ENCODE measurements around the gene MAML2.

The MAML2 gene

DNA sequence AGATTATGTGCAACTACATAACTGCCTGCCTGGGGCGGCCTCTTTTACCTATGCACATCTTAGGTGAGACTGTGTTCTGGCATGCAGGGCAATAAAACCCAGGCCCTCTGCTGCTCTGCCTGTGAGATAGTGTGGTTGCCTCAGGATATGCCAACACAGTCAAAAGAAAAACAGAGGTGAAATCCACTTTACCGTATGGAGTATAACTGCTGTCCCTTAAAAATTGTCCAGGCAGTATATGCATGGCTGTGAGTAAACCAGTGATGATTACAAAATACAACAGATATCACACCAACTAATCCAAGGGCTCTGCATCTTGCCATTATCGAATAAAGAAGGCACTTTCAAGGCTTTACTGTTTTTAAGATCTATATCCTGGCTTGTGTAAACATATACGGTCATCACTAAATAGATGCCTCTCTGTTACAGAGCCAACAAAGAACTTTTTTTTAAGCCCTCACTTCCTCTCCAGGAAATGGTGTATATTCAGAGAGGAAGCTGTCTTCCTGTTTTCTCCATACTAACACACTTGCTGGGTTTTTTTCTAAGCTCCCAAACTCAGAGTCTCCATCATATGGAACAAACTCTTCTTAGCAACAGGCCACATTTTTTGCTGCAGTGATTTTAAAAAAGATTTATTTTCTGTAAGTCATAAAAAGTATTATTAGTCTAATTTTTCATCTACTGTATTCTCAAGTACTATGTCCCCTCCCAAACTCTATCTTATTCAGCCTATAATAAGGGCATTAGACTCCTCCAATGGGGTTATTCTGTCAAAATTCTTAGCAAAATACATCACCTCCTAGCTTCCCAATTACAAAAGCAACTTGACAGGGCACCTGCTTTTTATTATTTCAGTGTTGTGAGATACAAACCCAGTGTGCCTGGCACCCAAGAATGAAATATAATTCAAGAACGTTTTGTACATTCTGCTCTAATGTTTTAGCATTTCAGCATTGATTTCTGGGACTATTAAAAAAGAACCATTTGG lies 135.2 kb downstream of the MAML2 start:
- DNase-seq (ENCODE audit: low spot score): peak; percentile 8

DNA sequence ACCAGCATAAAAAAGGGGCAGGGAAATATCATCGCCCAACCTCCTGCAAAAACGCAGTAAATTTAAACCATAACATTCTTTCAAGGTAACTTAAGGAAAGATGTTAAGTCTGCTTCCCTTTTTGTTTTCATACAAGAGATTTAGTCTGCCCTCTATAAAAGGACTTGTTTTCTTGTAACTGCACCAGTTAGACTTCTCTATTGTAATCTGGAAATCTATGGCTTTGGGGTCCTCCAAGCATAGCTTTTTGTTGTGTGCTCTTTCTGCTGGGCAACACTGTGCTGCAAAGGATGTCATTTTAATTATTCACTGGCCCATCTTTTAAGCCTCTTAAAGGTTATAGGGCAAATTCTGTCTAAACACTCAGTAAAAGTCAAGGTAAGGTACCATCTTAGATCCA lies 136.0 kb downstream of the MAML2 start:
- DNase-seq (ENCODE audit: low spot score): no peak

DNA sequence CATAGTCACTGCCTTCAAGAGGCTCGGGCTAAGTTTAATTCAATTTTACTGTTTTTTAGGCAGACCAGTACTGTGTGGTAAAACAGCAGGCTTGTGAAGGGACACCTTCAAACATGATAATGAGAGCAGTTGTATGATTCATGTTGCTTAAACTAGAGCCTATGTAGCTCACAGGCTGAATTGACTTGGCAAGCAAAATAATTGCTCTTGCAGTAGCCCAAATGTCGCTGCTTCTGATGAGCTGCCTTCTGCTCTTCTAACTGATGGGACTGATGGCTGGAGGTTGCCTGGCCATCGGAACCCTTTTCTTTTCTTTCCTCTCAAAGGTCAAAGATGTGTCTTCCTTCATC lies 137.6 kb downstream of the MAML2 start:
- no peak for DNase-seq (ENCODE audit: low spot score)

DNA sequence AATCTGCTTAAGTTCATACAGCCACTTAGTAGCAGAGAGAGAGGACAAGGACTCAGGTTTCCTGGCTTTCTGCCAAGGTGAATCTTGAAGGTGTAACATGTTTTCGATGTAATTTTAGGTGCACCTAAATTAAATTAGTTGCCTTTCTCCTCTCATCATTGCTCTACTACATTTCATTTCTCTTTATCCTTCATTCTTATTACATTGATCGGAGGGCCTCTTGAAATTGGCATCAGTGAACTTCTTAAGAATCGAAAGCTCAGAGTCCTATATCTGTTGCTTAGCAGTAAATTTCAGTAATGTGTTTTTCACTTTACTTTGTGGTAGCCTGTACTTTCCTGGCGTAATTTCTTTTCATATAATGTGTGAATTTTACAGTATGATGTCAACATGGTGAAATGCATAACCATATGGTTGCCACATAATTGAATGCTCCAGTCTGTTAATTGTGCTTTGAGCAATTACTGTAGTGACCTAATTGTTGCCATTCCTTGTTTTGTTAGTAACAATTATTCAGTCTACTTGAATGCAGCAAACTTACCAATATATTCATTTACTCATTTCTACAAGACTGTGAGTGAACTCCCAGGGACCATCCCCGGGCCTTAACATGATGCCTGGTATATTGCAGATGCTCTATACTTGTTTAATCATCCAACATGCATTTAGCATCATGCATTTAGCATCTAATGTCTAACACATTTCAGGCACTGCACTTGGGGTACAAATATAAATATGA lies 138.1 kb downstream of the MAML2 start:
- DNase-seq (ENCODE audit: low spot score): no peak

DNA sequence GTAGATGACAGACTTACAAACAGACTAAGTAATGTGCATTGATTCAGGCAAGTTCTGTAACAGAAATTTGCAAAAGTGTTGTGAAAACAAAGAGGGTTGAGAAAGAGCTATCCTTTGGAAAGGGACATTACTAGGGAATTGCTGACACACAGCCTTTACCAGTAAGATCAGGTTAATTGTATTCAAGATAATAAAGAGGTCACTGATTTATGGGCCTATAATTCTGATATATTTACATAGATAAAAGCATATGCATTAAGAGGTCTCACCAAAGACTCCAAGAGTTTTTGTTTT lies 138.7 kb downstream of the MAML2 start:
- no peak for DNase-seq (ENCODE audit: low spot score)

DNA sequence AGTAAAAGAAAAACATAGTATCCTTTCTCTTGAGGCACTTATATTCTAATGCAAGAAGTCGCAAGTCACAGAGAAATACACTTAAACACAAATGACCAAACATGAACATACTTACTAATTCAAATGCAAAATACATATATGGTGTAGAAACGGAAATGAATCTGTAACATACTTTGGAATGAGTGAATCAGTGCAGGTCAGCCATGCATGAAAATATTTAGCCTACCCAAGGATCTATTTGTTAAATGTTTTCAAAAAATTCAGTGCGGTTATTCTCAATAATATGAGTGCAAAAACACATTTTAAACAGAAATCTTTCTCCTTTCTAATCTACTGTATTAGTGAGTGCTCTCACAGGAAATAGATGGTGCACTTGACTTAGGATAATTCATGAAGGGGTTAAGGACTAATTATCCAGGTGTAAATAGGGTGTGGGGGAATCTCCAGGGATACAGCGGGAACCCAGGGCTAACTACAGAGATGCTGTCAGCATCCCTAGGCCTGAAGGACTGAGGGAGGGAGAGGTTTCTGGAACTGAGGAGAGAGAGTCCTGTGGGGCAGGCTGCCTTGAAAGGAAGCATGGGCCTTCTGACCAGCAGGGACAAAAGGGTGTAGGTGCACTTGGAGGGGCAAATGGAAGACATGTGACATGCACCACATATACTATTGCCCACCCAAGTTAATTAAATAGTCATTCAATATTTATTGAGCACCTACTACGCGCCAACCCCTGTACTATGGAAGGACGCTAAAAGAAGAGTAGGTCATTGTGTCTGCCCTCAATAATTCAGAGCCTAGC lies 139.2 kb downstream of the MAML2 start:
- no peak for DNase-seq (ENCODE audit: low spot score)

DNA sequence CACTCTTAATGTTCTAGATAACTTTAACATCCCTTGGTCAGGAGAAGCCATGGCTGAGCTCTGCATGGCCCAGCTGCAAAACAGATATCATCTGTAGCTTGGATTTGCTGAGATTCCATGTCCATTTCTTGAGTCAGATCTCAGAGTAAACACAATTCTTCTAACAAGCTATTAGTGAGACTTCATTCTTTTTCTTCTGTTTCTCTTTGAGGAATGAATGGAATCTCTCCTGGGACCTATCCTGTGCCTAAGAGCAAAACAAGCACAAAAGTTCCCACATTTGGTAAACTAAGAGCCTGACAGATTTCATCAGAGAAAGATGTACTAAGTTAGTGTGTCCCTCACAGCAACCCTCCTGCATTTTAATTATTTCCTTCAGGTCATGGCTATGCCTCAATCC lies 142.8 kb downstream of the MAML2 start:
- DNase-seq (ENCODE audit: low spot score): no peak

DNA sequence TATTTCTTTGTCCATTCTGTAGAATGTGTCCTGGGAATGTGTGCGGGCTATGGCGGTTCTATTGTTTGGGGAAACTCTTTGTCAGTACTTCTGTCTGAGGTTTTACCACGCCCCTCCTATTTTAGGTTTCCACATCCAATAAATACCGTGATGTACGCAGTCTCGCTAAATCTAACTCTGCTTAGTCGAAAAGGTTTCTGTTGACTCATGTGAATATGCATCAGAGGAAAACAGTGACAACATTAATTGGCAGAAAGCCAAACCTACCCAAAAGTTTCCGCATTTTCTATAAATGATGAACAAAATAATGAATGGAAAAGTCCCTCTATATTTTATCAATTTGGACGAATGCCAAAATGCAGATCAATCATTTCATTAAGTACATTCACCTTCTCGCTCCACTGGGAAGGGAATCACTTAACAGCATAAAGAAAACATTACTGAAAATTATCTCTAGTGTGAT lies 143.4 kb downstream of the MAML2 start:
- no peak for DNase-seq (ENCODE audit: low spot score)

DNA sequence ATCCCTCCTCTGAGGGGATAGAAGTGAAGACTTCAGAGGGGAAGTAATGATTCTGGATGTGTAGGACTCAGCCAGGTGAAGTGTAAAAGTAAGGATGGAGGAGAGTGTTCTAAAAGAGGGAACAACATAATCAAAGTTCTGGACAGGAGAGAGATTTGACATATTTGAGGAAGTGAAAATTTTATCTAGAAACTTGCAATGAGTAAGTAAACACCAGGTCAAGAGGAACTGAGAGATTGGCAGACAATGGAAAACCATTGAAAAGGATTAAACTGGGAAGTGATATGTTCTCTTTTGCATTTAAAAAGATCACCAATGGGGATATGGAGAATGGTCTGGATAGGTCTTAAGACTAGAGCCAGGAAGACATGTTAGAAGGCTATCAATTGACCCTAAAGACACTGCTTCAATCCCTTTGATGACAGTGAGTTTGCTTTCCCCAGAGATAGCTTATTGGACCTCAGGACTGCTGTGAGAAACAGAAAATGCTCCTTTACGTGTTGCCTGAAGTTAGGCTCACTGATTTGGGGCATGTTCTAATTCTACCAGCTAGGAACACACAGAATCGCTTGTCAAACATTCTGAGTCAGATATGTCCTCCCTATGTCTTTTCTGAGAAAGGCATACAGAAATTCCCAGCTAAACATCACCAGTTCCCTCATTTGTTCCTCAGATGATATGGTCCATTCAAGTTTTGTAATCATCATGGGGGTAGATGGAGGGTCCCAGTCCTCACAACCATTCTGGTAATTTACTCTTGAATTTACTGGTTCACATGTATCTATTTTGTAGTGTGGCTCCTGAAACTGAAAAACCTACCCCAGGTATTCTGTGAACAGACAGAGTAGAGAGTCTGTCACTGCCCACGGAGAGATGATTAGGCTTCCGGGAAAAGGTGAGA lies 144.9 kb downstream of the MAML2 start:
- no peak for DNase-seq (ENCODE audit: low spot score)

DNA sequence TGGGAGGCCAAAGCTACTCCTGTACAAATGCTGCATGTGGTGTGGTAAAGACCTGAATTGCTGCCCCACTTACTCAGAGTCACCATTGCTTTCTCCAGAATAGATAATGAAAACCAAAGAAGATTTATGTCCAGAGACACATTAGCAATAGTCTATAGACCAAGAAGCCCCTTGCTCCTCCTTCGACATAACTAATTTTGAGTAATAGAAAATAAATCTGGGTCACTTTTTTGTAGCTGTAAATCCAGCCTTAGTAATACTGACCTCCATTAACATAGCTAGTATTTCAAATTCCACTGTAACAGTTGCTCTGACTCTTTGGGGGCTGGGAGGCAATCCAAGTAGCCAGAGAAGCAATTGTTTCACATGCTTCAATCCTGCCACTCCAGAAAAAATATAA lies 145.9 kb downstream of the MAML2 start:
- no peak for DNase-seq (ENCODE audit: low spot score)

DNA sequence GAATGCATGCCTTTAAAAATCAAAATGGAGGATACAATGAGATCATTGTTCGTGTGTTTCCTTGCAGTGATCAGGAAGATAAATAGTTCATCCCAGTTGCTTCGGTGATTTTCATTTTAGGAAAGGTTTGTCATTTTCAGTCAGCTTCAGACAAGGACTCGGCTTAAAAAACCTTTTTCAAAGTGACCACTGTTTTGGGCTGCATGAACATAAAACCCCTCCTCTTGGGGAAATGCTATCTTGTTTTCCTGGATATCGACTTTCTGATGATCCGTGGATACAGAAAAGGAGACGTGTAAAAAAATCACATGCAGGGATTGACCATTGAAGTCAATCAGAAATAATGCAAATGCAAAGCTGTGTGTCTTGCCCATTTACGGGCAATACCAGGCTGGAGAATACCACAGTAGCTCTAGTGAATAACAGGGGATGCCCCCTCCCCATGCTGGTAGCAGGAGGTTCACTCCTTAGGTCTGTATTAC lies 146.8 kb downstream of the MAML2 start:
- no peak for DNase-seq (ENCODE audit: low spot score)

DNA sequence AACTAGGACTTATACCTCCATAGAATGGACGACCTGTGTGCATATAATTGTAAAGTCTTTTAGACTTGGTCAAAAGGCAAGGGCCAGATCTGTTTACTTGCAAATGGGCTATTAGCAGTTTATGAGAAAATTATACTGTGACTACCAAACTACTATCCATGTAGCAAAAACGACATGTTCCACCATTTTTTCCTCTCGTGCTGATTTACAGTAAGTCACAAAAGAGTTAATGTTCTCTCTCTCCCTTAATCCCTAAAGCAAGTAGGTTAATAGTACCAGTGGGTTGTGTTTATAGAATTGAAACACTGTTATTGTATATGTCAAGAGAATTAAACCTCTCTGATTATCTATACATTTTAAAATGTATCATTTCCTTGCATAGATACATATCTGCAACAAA lies 147.3 kb downstream of the MAML2 start:
- no peak for DNase-seq (ENCODE audit: low spot score)

DNA sequence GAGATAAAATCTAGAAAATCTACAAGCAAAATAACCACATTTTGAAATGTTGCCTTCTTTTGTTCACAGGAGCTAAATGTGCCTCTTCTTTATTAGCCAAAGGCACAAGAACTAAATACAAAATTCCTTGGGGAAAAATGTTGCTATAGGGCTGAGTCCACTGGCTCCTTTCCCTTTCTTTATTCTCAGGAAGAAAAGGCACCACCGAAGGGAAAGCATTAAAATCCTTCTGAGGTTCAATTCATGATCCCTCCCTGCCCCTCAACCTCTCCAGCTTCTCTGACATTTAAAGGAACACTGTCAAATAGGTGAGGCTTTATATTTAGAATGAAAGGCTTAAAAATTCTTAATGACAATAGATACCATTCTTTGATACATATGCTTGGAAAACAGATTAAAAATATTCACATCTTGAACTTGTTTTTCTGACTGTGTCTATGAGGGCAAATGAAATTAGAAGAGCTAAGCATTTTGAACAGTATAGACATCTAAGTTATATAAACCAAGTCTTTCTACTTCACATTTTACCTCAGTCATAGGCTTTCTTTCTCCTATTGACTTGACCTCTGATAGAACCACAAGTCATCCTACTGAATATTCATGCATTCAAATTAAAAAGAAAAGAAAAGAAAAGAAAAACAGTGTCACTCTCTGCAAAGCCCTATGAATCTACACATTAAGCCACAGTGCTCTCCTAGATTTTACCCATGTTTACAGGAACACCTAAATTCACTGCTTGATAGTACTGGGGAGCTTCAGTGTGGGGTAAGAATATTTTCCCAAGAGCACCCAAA lies 148.2 kb downstream of the MAML2 start:
- DNase-seq (ENCODE audit: low spot score): no peak

DNA sequence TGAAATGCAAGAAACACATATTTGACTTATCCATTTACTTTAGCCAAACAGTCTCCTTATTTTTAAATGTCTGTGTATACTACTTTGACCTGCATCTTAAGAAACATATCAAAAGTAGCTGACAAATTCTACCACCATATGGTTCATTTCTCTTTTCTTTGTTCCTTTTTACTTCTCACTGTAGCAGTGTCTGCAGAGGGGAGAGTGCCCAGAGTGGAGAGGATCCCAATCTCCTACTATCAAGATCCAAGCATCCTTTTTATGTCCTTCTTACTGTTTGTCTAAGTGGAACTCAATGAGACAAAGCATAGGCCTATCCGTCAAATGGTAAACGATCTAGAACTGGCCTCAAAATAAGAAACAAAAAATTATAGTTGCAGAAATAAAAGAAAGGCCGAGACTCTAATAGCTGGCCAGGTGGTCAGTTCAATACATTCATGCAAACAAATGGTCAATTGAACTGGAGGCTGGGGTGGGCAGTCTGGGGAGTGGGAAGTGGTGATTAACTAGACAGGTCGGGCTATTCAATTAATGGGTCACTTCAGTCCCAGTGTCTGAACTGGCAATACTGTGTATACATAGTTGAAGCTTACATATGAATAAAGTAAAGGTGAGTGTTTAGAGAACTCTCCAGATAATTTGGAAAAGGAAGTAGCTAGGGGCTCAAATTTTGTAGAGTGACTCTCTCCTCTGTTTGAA lies 149.1 kb downstream of the MAML2 start:
- DNase-seq (ENCODE audit: low spot score): no peak

DNA sequence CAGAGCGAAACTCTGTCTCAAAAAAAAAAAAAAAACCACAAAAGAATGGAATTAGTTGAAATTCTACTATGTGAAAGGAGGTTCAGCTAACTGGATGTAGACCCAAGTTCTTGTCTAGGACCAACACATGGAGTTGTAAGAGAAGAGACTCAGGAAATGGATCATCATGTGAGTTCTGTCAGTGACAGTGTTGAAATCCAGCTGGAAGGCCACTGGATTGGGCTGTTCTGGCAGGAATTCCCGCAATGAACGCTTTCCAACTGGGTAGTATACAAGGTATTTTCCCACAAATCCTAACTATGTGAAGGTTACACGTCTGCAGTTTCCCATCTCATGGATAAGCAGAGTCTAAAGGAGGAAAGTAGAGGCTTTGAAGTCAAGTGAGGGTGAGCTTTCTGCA lies 151.2 kb downstream of the MAML2 start:
- no peak for DNase-seq (ENCODE audit: low spot score)

DNA sequence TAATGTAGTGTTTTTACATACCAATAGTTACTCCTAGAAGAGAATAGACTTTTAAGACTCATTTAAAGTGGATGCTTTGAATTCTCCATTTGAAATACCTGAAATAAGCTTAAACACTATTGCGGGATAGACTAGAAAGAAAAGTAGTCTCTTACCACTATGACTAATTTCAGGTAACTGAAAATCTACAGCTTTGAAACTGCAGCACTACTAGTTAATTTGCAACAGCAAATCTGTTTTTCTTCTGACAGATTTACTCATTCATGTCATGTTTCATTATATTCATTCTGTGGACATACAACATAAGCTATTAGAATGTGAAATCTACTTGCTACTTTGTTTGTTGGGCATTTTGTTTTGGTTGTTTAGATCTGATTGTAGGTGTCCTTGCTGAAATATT lies 153.6 kb downstream of the MAML2 start:
- no peak for DNase-seq (ENCODE audit: low spot score)

DNA sequence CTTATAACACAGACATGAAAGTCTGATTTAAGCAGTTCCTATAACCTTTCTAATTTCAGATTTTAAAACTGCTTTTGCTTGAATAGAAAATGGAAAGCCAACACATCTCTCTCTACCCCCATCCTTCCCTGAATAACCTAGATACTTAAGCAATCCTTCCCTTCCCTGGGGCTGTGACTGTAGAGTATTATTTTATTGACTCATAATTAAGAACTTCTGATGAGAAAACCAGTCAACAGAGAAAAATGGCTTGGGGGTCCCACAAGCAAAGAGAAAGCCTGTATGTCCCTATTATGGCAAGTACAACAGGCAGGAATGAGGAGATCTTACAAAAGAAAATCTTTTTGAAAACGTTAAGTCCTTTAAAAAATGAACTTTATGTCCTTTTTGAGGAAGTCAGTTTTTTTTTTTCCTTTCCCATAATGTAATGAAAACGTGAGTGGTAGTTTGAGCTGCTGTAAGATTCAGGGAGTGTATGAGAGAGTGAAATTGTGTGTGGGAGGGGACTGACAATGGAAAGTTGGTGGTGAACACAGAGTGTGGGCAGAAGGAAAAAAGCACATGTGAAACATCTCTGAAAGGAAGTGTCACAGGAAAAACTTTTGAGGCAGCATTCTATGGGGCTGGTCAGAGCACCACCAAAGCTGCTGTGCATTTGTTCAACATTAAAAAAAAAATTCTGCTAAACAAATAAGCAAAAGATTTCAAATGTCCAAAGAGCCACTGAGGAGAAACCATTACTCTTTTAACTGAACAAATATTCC lies 154.6 kb downstream of the MAML2 start:
- no peak for DNase-seq (ENCODE audit: low spot score)

DNA sequence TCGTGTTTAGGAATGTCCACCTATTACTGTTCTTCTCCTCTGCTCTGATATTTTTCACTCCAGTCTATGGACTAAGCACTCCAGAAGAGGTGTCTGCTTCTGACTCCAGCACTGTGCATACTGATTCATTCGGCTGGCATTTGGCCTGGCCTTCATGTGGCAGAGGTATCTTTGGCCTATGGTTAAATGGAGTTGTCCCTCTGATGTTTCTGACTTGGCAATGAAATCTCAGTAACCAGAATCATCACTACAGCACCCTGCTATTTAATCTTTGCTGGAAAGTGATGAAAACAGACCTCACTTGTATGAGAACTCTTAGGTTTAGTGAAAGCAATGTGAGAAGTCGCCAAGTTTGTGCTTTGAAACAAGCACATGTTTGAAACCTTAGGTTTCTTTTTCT lies 155.2 kb downstream of the MAML2 start:
- no peak for DNase-seq (ENCODE audit: low spot score)

DNA sequence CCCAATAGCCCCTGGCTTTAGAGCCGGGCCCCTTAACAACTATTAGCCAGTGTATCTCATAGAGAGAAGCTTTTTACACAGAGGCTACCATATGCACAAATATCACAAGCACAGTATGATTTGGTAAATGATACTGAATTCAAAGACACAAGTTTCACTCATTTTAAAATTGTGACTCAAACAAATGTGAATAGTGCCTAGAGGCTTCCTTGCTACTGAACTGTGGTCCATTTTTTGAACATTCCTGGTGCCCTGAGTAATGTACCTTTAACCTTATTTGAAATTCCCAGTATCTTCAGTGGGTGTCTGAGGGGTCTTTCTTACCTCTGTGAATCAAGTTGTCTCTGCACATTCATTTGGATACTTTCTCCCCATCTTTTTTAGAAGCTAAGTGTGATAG lies 156.2 kb downstream of the MAML2 start:
- DNase-seq (ENCODE audit: low spot score): no peak
